H9 (cell line): ENCODE data around the gene BTNL8. TPM values are rescaled to one million over a fixed set of nuclear protein-coding genes. Genes with fewer than 3 reads are reported as not detected.

Experiments used
- DNase-seq: peaks from one replicate; pipeline ENCODE4 v3.0.0-alpha.2; 2017
- H2AFZ ChIP-seq: one replicate; pipeline ENCODE4 v1.6.1; 2013; ENCODE audit warnings: mild to moderate bottlenecking, low read length, control low read depth, moderate library complexity
- H2AK5ac ChIP-seq: 2 replicates; pipeline ENCODE4 v1.6.1; 2013; ENCODE audit warnings: low read length, control low read depth, mixed read lengths; ENCODE audit not compliant: insufficient read length
- H2BK120ac ChIP-seq: one replicate; pipeline ENCODE4 v1.6.1; 2013; ENCODE audit warnings: low read depth, mild to moderate bottlenecking, low read length, control low read depth, inconsistent platforms; ENCODE audit not compliant: poor library complexity, severe bottlenecking
- H2BK12ac ChIP-seq: 2 replicates; pipeline ENCODE4 v1.6.1; 2013; ENCODE audit warnings: low read length, control low read depth, mixed read lengths, low read depth; ENCODE audit not compliant: insufficient read length
- H2BK15ac ChIP-seq: 2 replicates; pipeline ENCODE4 v1.6.1; 2013; ENCODE audit warnings: low read depth, low read length, control low read depth
- H2BK20ac ChIP-seq: one replicate; pipeline ENCODE4 v1.6.1; 2013; ENCODE audit warnings: low read depth, mild to moderate bottlenecking, low read length, control low read depth, inconsistent platforms; ENCODE audit not compliant: poor library complexity, severe bottlenecking
- H2BK5ac ChIP-seq: 2 replicates; pipeline ENCODE4 v1.6.1; 2013; ENCODE audit warnings: low read length, control low read depth, mixed read lengths; ENCODE audit not compliant: insufficient read length
- H3K14ac ChIP-seq: 2 replicates; pipeline ENCODE4 v1.6.1; 2013; ENCODE audit warnings: low read length, control low read depth; ENCODE audit not compliant: insufficient read depth
- H3K18ac ChIP-seq: 2 replicates; pipeline ENCODE4 v1.6.1; 2013; ENCODE audit warnings: low read depth, mild to moderate bottlenecking, mixed read lengths, low read length, control low read depth; ENCODE audit not compliant: insufficient read length
- H3K23ac ChIP-seq: 2 replicates; pipeline ENCODE4 v1.6.1; 2013; ENCODE audit warnings: low read length, control low read depth, mixed read lengths, low read depth; ENCODE audit not compliant: insufficient read length
- H3K23me2 ChIP-seq: 2 replicates; pipeline ENCODE4 v1.6.1; 2013; ENCODE audit warnings: low read depth, mild to moderate bottlenecking, mixed read lengths, low read length, control low read depth; ENCODE audit not compliant: insufficient read length, poor library complexity, severe bottlenecking
- H3K27ac ChIP-seq: 2 replicates; pipeline ENCODE4 v1.5.1; 2013; ENCODE audit warnings: low read length, control low read depth, mixed read lengths, low read depth; ENCODE audit not compliant: insufficient read length
- H3K27me3 ChIP-seq: 2 replicates; pipeline ENCODE4 v1.6.1; 2013; ENCODE audit warnings: low read length, control low read depth, inconsistent platforms; ENCODE audit not compliant: insufficient read depth
- H3K4ac ChIP-seq: 2 replicates; pipeline ENCODE4 v1.6.1; 2013; ENCODE audit warnings: low read depth, mild to moderate bottlenecking, control low read depth, inconsistent platforms, low read length, moderate library complexity
- H3K4me1 ChIP-seq: 2 replicates; pipeline ENCODE4 v1.6.1; 2013; ENCODE audit warnings: low read length, control low read depth, inconsistent platforms; ENCODE audit not compliant: insufficient read depth
- H3K4me2 ChIP-seq: 2 replicates; pipeline ENCODE4 v1.6.1; 2013; ENCODE audit warnings: low read length, control low read depth, mixed read lengths; ENCODE audit not compliant: insufficient read length, insufficient read depth
- H3K56ac ChIP-seq: 2 replicates; pipeline ENCODE4 v1.6.1; 2013; ENCODE audit warnings: low read depth, mild to moderate bottlenecking, mixed read lengths, low read length, control low read depth; ENCODE audit not compliant: insufficient read length
- H3K79me1 ChIP-seq: 2 replicates; pipeline ENCODE4 v1.6.1; 2013; ENCODE audit warnings: low read depth, mild to moderate bottlenecking, moderate library complexity, low read length, control low read depth, inconsistent platforms; ENCODE audit not compliant: insufficient read depth, poor library complexity, severe bottlenecking
- H3K79me2 ChIP-seq: 2 replicates; pipeline ENCODE4 v1.6.1; 2013; ENCODE audit warnings: low read length, control low read depth, inconsistent platforms; ENCODE audit not compliant: insufficient read depth
- H3K9ac ChIP-seq: 2 replicates; pipeline ENCODE4 v1.6.1; 2013; ENCODE audit warnings: low read length, control low read depth, mixed read lengths; ENCODE audit not compliant: insufficient read length; ENCODE audit errors: extremely low read depth
- H3K9me3 ChIP-seq: one replicate; pipeline ENCODE4 v1.6.1; 2013; ENCODE audit warnings: low read depth, low read length, inconsistent platforms; ENCODE audit not compliant: control insufficient read depth
- H3T11ph ChIP-seq: one replicate; pipeline ENCODE4 v1.6.1; 2013; ENCODE audit warnings: mild to moderate bottlenecking, low read length, control low read depth, inconsistent platforms
- H4K20me1 ChIP-seq: one replicate; pipeline ENCODE4 v1.6.1; 2013; ENCODE audit not compliant: control insufficient read depth, insufficient read length, insufficient read depth
- H4K5ac ChIP-seq: 2 replicates; pipeline ENCODE4 v1.6.1; 2013; ENCODE audit warnings: low read depth, mild to moderate bottlenecking, mixed read lengths, low read length, control low read depth; ENCODE audit not compliant: insufficient read length
- H4K8ac ChIP-seq: replicated peaks from 2 replicates; pipeline ENCODE4 v1.6.1; 2013; ENCODE audit warnings: low read length, control low read depth, mixed read lengths, low read depth; ENCODE audit not compliant: insufficient read length
- H4K91ac ChIP-seq: 2 replicates; pipeline ENCODE4 v1.6.1; 2013; ENCODE audit warnings: low read depth, mild to moderate bottlenecking, moderate library complexity, mixed read lengths, low read length, control low read depth; ENCODE audit not compliant: insufficient read length
- H3K27ac Mint-ChIP-seq, 3 experiments: 2 replicates in 2 of 3; 3 replicates in 1 of 3; pipeline ENCODE4 v1.8.0; 2020 to 2021; ENCODE audit warnings: mixed read lengths in 3 of 3, mild to moderate bottlenecking in 1 of 3, moderate library complexity in 1 of 3
- H3K27me3 Mint-ChIP-seq: 2 replicates; pipeline ENCODE4 v1.8.0; 2021; ENCODE audit warnings: low read depth, mild to moderate bottlenecking, moderate library complexity, mixed read lengths
- H3K36me3 Mint-ChIP-seq, 3 experiments: 2 replicates in 2 of 3; 3 replicates in 1 of 3; pipeline ENCODE4 v1.8.0; 2020 to 2021; ENCODE audit warnings: low read depth in 3 of 3, mixed read lengths in 3 of 3; ENCODE audit not compliant: insufficient read depth in 1 of 3
- H3K4me1 Mint-ChIP-seq, 2 experiments: 2 replicates each; pipeline ENCODE4 v1.8.0; 2020; ENCODE audit warnings: mixed read lengths in 2 of 2
- H3K4me3 Mint-ChIP-seq, 2 experiments: 2 replicates in 1 of 2; 3 replicates in 1 of 2; pipeline ENCODE4 v1.8.0; 2020 to 2021; ENCODE audit warnings: mild to moderate bottlenecking in 2 of 2, mixed read lengths in 2 of 2, moderate library complexity in 1 of 2
- H3K9me3 Mint-ChIP-seq, 2 experiments: 2 replicates in 1 of 2; 3 replicates in 1 of 2; pipeline ENCODE4 v1.8.0; 2020; ENCODE audit warnings: mild to moderate bottlenecking in 2 of 2, mixed read lengths in 2 of 2, moderate library complexity in 1 of 2
- CTCF ChIP-seq: fragments of 200-600 bp; sonication (generic); conservative IDR thresholded peaks from 3 replicates; pipeline ENCODE4 v1.8.0; 2021; ENCODE audit warnings: antibody characterized with exemption, mild to moderate bottlenecking
- WGBS: extraction: QIAGEN DNeasy Blood & Tissue Kit; methylation state at CpG from one replicate; pipeline ENCODE4 v1.1.7; 2013; ENCODE audit warnings: missing lambda C conversion rate, low lambda C conversion rate, mixed read lengths; ENCODE audit not compliant: insufficient read length; ENCODE audit errors: extremely low coverage; 5-methylcytosine and 5-hydroxymethylcytosine counted together
- total RNA-seq: library from RNA; stranded (reverse); gene quantifications from 2 replicates; pipeline ENCODE4 v1.2.1, GENCODE V29; 2021

The BTNL8 gene
- total RNA-seq, 1 experiment from 2014 or later, result 0.13 TPM

GRCh38 chr5:180950291-180950949, 51.5 kb downstream of the BTNL8 start:
- Histone ChIP-seq H3K23ac (no peak overlapping the region), H2AFZ (no peak overlapping the region), H3K9ac (no peak overlapping the region), H3K79me2 (no peaks in the 10 kb centered on the region), H3K4me1 (no peaks in the 10 kb centered on the region), H2BK20ac (no peak overlapping the region), H3K27ac (no peak overlapping the region), H3K18ac (no peak overlapping the region), H3K4me2 (no peak overlapping the region), H2AK5ac (no peak overlapping the region), H3K14ac (no peak overlapping the region), H3T11ph (no peak overlapping the region), H2BK5ac (no peak overlapping the region), H4K91ac (no peak overlapping the region), H2BK120ac (no peak overlapping the region), H4K5ac (no peak overlapping the region), H3K27me3 (no peaks in the 10 kb centered on the region), H3K4ac (no peak overlapping the region), H3K23me2 (no peaks in the 10 kb centered on the region), H2BK15ac (no peak overlapping the region), H3K79me1 (no peaks in the 10 kb centered on the region), H4K20me1 (no peaks in the 10 kb centered on the region), H3K56ac (no peak overlapping the region), H3K9me3 (no peaks in the 10 kb centered on the region), H4K8ac (no peak overlapping the region), H2BK12ac (no peak overlapping the region)
- Mint-ChIP-seq H3K4me1 (no peaks in the 10 kb centered on the region), H3K9me3 (no peaks in the 10 kb centered on the region), H3K27me3 (peaks cover 6% of the 10 kb centered on the region), H3K27ac (no peak overlapping the region), H3K36me3 (no peaks in the 10 kb centered on the region), H3K4me3 (no peak overlapping the region)
- WGBS, result no CpG with 5 or more reads among the region's 6 CpGs
- DNase-seq, result no peak
- no peak for TF ChIP-seq CTCF
